Measurements from ENCODE around the gene FAM83F.
"Not testable (repeated sequence)": the region's sequence is repeated elsewhere in the genome, so short reads cannot be mapped to it uniquely, and the experiment has no call there.

The FAM83F gene

GRCh38 chr22:39994566-39995392 is at the start of gene FAM83F:
FAM83F (plus strand) TSS chr22:39994954; CDS start chr22:39995043, 89 bp downstream.
- no peak for FAIRE-seq

GRCh38 chr22:39946126-39946502 is 48.6 kb upstream of the FAM83F start:
- no peak for FAIRE-seq

- no peak for FAIRE-seq
Observed at GRCh38 chr22:39946503-39947219, 48.1 kb upstream of the FAM83F start.

GRCh38 chr22:39947220-39948216 is 47.2 kb upstream of the FAM83F start:
- no peak for FAIRE-seq

- FAIRE-seq: no peak
Observed at GRCh38 chr22:39949964-39950737, 44.6 kb upstream of the FAM83F start.

GRCh38 chr22:39951603-39952293 is 43.0 kb upstream of the FAM83F start:
- FAIRE-seq: not testable (repeated sequence)

GRCh38 chr22:39952347-39952746 is 42.4 kb upstream of the FAM83F start:
- no peak for FAIRE-seq

GRCh38 chr22:39953101-39953500 is 41.7 kb upstream of the FAM83F start:
- FAIRE-seq: no peak

GRCh38 chr22:39954584-39955055 is 40.1 kb upstream of the FAM83F start:
- no peak for FAIRE-seq

- FAIRE-seq: no peak
Observed at GRCh38 chr22:39955675-39956074, 39.1 kb upstream of the FAM83F start.

- no peak for FAIRE-seq
Observed at GRCh38 chr22:39956932-39957664, 37.7 kb upstream of the FAM83F start.

- no peak for FAIRE-seq
Observed at GRCh38 chr22:39958009-39958711, 36.6 kb upstream of the FAM83F start.

- FAIRE-seq: no peak
Observed at GRCh38 chr22:39958949-39959639, 35.7 kb upstream of the FAM83F start.

- FAIRE-seq: no peak
Observed at GRCh38 chr22:39959640-39960447, 34.9 kb upstream of the FAM83F start, which contains the start of gene TMA7B. TMA7B (plus strand) TSS chr22:39960397; CDS start chr22:39964375, 3,978 bp downstream.

- FAIRE-seq: no peak
Observed at GRCh38 chr22:39960791-39961746, 33.7 kb upstream of the FAM83F start.

- FAIRE-seq: no peak
Observed at GRCh38 chr22:39962071-39962470, 32.7 kb upstream of the FAM83F start.

GRCh38 chr22:39965748-39966147 is 29.0 kb upstream of the FAM83F start:
- no peak for FAIRE-seq
